ENCODE data around the gene BACE2.

- no peak for TF ChIP-seq SP1 (IDR thresholded peaks at IDR 0.05; ENCODE audit: low read depth)
- no peak for TF ChIP-seq MAX (IDR thresholded peaks at IDR 0.05)
- TF ChIP-seq YY1 (IDR thresholded peaks at IDR 0.05; ENCODE audit: extremely low read depth, insufficient replicate concordance, low read depth, low read length), result no peak
- TF ChIP-seq CTCF (IDR thresholded peaks at IDR 0.05 in 2 of 3, conservative IDR thresholded peaks at IDR 0.05 in 1 of 3; ENCODE audit: borderline replicate concordance in 1 of 3, insufficient read depth in 1 of 3, low read depth in 2 of 3, low read length in 2 of 3), result no peak
- TF ChIP-seq ZFX (IDR thresholded peaks at IDR 0.05), result no peak
- TF ChIP-seq CEBPB (IDR thresholded peaks at IDR 0.05; ENCODE audit: low read depth), result no peak
- no peak for TF ChIP-seq EZH2 (IDR thresholded peaks at IDR 0.05)
- no peak for TF ChIP-seq POLR2AphosphoS5 (IDR thresholded peaks at IDR 0.05; ENCODE audit: low read depth, low read length)
- TF ChIP-seq EZH2phosphoT487 (IDR thresholded peaks at IDR 0.05; ENCODE audit: borderline replicate concordance), result no peak
Observed at GRCh38 chr21:41228492-41228891, 60.5 kb downstream of the BACE2 start.

All from HCT116 (cell line).